ENCODE data around the gene AVPR2. TPM values are rescaled to one million over a fixed set of nuclear protein-coding genes. Genes with fewer than 3 reads are reported as not detected.

Gene AVPR2
- total and polyA plus RNA-seq, 9 of the 15 experiments (the other 6 are each of a cell fraction or from before 2014, with no cell fraction given) = not detected

- TF ChIP-seq CTCF (IDR thresholded peaks at IDR 0.05 in 2 of 3, conservative IDR thresholded peaks at IDR 0.05 in 1 of 3; ENCODE audit: insufficient read depth in 2 of 3, low read depth in 1 of 3, low read length in 3 of 3) (peak in 1 of 3 experiments; percentile 19; a peak in 2 of 6 replicates), TEAD4 (IDR thresholded peaks at IDR 0.05; ENCODE audit: low read length) (0 out of 2 replicates have a peak, but pooled peaks have one; percentile 14), TEAD4 (CRISPR knock-in tag; IDR thresholded peaks at IDR 0.05; ENCODE audit: borderline replicate concordance) (no peak), TAF9B (IDR thresholded peaks at IDR 0.05; ENCODE audit: partially characterized antibody) (peak; percentile 20), KAT7 (CRISPR knock-in tag; IDR thresholded peaks at IDR 0.05; ENCODE audit: borderline replicate concordance) (no peak), ZBTB8A (IDR thresholded peaks at IDR 0.05; ENCODE audit: partially characterized antibody) (no peak), RBFOX2 (IDR thresholded peaks at IDR 0.05; ENCODE audit: low read depth, low read length) (peak; percentile 28), GABPB1 (CRISPR knock-in tag; IDR thresholded peaks at IDR 0.05) (peak; percentile 71), HDAC6 (IDR thresholded peaks at IDR 0.05; ENCODE audit: low read depth, low read length) (no peak), POLR2H (tag; IDR thresholded peaks at IDR 0.05; ENCODE audit: low read depth) (no peak), ZNF197 (CRISPR knock-in tag; IDR thresholded peaks at IDR 0.05; ENCODE audit: low read depth) (no peak), MTA1 (IDR thresholded peaks at IDR 0.05; ENCODE audit: borderline replicate concordance) (no peak; the same call in 1 of the 2 replicates), PURB (CRISPR knock-in tag; IDR thresholded peaks at IDR 0.05; ENCODE audit: low read depth) (no peak), ZNF785 (CRISPR knock-in tag; IDR thresholded peaks at IDR 0.05) (no peak), RNF2 (IDR thresholded peaks at IDR 0.05) (peak; percentile 77; the same call in 1 of the 2 replicates), DPF2 (IDR thresholded peaks at IDR 0.05) (0 out of 2 replicates have a peak, but pooled peaks have one; percentile 13), ETV1 (tag; conservative IDR thresholded peaks at IDR 0.05; ENCODE audit: low read depth) (peak; percentile 98), JUN (IDR thresholded peaks at IDR 0.05; ENCODE audit: borderline replicate concordance, low read depth, low read length) (no peak), JUN (CRISPR knock-in tag; IDR thresholded peaks at IDR 0.05; ENCODE audit: borderline replicate concordance) (no peak)
- TF ChIP-seq, protein P1, sequence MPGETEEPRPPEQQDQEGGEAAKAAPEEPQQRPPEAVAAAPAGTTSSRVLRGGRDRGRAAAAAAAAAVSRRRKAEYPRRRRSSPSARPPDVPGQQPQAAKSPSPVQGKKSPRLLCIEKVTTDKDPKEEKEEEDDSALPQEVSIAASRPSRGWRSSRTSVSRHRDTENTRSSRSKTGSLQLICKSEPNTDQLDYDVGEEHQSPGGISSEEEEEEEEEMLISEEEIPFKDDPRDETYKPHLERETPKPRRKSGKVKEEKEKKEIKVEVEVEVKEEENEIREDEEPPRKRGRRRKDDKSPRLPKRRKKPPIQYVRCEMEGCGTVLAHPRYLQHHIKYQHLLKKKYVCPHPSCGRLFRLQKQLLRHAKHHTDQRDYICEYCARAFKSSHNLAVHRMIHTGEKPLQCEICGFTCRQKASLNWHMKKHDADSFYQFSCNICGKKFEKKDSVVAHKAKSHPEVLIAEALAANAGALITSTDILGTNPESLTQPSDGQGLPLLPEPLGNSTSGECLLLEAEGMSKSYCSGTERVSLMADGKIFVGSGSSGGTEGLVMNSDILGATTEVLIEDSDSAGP (CRISPR knock-in tag; IDR thresholded peaks at IDR 0.05) = no peak
- TF ChIP-seq, protein P2, sequence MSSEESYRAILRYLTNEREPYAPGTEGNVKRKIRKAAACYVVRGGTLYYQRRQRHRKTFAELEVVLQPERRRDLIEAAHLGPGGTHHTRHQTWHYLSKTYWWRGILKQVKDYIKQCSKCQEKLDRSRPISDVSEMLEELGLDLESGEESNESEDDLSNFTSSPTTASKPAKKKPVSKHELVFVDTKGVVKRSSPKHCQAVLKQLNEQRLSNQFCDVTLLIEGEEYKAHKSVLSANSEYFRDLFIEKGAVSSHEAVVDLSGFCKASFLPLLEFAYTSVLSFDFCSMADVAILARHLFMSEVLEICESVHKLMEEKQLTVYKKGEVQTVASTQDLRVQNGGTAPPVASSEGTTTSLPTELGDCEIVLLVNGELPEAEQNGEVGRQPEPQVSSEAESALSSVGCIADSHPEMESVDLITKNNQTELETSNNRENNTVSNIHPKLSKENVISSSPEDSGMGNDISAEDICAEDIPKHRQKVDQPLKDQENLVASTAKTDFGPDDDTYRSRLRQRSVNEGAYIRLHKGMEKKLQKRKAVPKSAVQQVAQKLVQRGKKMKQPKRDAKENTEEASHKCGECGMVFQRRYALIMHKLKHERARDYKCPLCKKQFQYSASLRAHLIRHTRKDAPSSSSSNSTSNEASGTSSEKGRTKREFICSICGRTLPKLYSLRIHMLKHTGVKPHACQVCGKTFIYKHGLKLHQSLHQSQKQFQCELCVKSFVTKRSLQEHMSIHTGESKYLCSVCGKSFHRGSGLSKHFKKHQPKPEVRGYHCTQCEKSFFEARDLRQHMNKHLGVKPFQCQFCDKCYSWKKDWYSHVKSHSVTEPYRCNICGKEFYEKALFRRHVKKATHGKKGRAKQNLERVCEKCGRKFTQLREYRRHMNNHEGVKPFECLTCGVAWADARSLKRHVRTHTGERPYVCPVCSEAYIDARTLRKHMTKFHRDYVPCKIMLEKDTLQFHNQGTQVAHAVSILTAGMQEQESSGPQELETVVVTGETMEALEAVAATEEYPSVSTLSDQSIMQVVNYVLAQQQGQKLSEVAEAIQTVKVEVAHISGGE (CRISPR knock-in tag; IDR thresholded peaks at IDR 0.05) = peak in 1 of 3 experiments; percentile 62; a peak in 2 of 6 replicates
Observed at GRCh38 chrX:153926858-153927671, 22.6 kb downstream of the AVPR2 start (continued).

Measured in K562 (cell line).